Stomach (tissue), 4 donors: ENCODE measurements around the gene PLXNB1.

ENCODE experiments used
- EP300 ChIP-seq: sonication (generic); formaldehyde crosslinking; IDR thresholded peaks from one replicate; pipeline ENCODE4 v1.6.1; 2017; ENCODE audit warnings: antibody characterized with exemption
- POLR2A ChIP-seq, 4 donors: fragments of 450-650 bp; IDR thresholded peaks; one replicate each; pipeline ENCODE4 v1.6.1; 2016; ENCODE audit warnings: antibody characterized with exemption in 4 of 4, control low read depth in 2 of 4, mild to moderate bottlenecking in 1 of 4, moderate library complexity in 1 of 4
- TF ChIP-seq, protein P1 (sequence below), 7 experiments: fragments of 450-650 bp in 4 of 7; fragments of 200-600 bp in 3 of 7; sonication (generic) in 3 of 7; IDR thresholded peaks; one replicate each; pipeline ENCODE4 v1.5.1; 2016 to 2019; ENCODE audit warnings: antibody characterized with exemption in 7 of 7, control low read depth in 2 of 7, mild to moderate bottlenecking in 1 of 7

DNA sequence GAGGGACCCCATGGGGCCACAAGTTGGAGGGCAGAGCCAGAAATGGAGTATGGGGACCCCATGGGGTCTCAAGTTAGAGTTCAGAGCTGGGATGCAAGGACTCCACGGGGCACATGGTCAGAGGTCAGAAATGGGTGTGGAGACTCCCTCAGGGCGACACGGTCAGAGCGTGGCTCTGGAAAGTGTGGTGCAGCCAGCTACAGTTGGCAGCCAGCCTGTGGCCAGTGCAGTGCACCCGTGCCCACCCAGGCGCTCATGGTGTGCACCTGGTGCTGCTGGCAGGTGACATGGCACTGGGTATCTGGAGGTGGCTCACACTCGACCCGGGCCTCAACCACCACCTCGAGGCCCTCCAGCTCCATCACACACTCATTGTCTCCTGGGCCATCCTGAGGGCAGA lies 11.2 kb downstream of the PLXNB1 start:
- TF ChIP-seq, protein P1, sequence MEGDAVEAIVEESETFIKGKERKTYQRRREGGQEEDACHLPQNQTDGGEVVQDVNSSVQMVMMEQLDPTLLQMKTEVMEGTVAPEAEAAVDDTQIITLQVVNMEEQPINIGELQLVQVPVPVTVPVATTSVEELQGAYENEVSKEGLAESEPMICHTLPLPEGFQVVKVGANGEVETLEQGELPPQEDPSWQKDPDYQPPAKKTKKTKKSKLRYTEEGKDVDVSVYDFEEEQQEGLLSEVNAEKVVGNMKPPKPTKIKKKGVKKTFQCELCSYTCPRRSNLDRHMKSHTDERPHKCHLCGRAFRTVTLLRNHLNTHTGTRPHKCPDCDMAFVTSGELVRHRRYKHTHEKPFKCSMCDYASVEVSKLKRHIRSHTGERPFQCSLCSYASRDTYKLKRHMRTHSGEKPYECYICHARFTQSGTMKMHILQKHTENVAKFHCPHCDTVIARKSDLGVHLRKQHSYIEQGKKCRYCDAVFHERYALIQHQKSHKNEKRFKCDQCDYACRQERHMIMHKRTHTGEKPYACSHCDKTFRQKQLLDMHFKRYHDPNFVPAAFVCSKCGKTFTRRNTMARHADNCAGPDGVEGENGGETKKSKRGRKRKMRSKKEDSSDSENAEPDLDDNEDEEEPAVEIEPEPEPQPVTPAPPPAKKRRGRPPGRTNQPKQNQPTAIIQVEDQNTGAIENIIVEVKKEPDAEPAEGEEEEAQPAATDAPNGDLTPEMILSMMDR (IDR thresholded peaks at IDR 0.05): no peak
- TF ChIP-seq EP300 (no peak), POLR2A (IDR thresholded peaks at IDR 0.05) (no peak)
